Left ventricle myocardium inferior (tissue), 1 donor: ENCODE results near the gene MPST. TPM values are rescaled to one million over a fixed set of nuclear protein-coding genes. Genes with fewer than 3 reads are reported as not detected.

Experiments
- DNase-seq: peaks from one replicate; pipeline ENCODE4 v3.0.0-alpha.2; 2020
- H3K27ac ChIP-seq: fragments of 200-600 bp; replicated peaks from 2 replicates; pipeline ENCODE4 v1.8.0; 2021
- H3K27me3 ChIP-seq: fragments of 200-600 bp; 2 replicates; pipeline ENCODE4 v1.8.0; 2021; ENCODE audit warnings: low read depth
- H3K36me3 ChIP-seq: fragments of 200-600 bp; 2 replicates; pipeline ENCODE4 v1.8.0; 2021
- H3K4me1 ChIP-seq: fragments of 200-600 bp; 2 replicates; pipeline ENCODE4 v1.8.0; 2021
- H3K4me3 ChIP-seq: fragments of 200-600 bp; 2 replicates; pipeline ENCODE4 v1.8.0; 2021; ENCODE audit warnings: mild to moderate bottlenecking, moderate library complexity
- H3K9me3 ChIP-seq: fragments of 200-600 bp; replicated peaks from 2 replicates; pipeline ENCODE4 v1.8.0; 2021
- CTCF ChIP-seq: fragments of 200-600 bp; IDR thresholded peaks from 2 replicates; pipeline ENCODE4 v1.8.0; 2021; ENCODE audit warnings: antibody characterized with exemption, mild to moderate bottlenecking, borderline replicate concordance
- intact Hi-C: fragments of 100-400 bp; cut with micrococcal nuclease; formaldehyde crosslinking; loops from one replicate; pipeline ENCODE4 v1.11.0; 2022
- total RNA-seq: library from RNA; stranded (reverse); fragmentation: NEBNext Ultra II Directional; extraction: Animal tissue kit (Norgen Biotek cat#: 25700); gene quantifications from one replicate; pipeline ENCODE4 v1.2.1, GENCODE V29; 2021
- donor health status: DM: no; HTN: yes; CAD: no; lungs with severe emphysema.

The MPST gene
- total RNA-seq, 1 donor from 2014 or later: 58.3 TPM

- Histone ChIP-seq H3K27me3 (no peaks in the 10 kb centered on the region), H3K27ac (peak overlapping the region; percentile 71), H3K36me3 (peaks cover 3% of the 10 kb centered on the region), H3K4me1 (peaks cover 76% of the 10 kb centered on the region), H3K4me3 (no peak overlapping the region), H3K9me3 (no peaks in the 10 kb centered on the region)
- intact Hi-C loops: no loop called here
- peak; percentile 55 for DNase-seq
- no peak for TF ChIP-seq CTCF
These were observed 7.2 kb upstream of the MPST start for GRCh38 chr22:37012262-37012904.

GRCh38 chr22:37012956-37013355, 6.6 kb upstream of the MPST start:
- no peaks in the 10 kb centered on the region for H3K9me3 ChIP-seq
- DNase-seq: no peak
- no peak overlapping the region for H3K4me3 ChIP-seq
- H3K36me3 ChIP-seq: peaks cover 3% of the 10 kb centered on the region
- H3K4me1 ChIP-seq: peaks cover 76% of the 10 kb centered on the region
- H3K27ac ChIP-seq: peak overlapping the region; percentile 71
- no peak for TF ChIP-seq CTCF
- intact Hi-C loops: no loop called here
- no peaks in the 10 kb centered on the region for H3K27me3 ChIP-seq

- TF ChIP-seq CTCF: no peak
- intact Hi-C loops: no loop called here
- peaks cover 3% of the 10 kb centered on the region for H3K36me3 ChIP-seq
- H3K27ac ChIP-seq: no peak overlapping the region
- no peaks in the 10 kb centered on the region for H3K9me3 ChIP-seq
- H3K27me3 ChIP-seq: no peaks in the 10 kb centered on the region
- DNase-seq: no peak
- no peak overlapping the region for H3K4me3 ChIP-seq
- H3K4me1 ChIP-seq: peaks cover 78% of the 10 kb centered on the region
These were observed 5.1 kb upstream of the MPST start for GRCh38 chr22:37014415-37014806.

GRCh38 chr22:37014835-37015586, 4.5 kb upstream of the MPST start:
- no peak overlapping the region for H3K4me3 ChIP-seq
- DNase-seq: no peak
- H3K4me1 ChIP-seq: peaks cover 83% of the 10 kb centered on the region
- no peaks in the 10 kb centered on the region for H3K9me3 ChIP-seq
- no peaks in the 10 kb centered on the region for H3K27me3 ChIP-seq
- H3K36me3 ChIP-seq: peaks cover 3% of the 10 kb centered on the region
- no peak for TF ChIP-seq CTCF
- intact Hi-C loops: no loop called here
- no peak overlapping the region for H3K27ac ChIP-seq

GRCh38 chr22:37015587-37015878, 4.0 kb upstream of the MPST start:
- Histone ChIP-seq H3K9me3 (no peaks in the 10 kb centered on the region), H3K4me3 (no peak overlapping the region), H3K4me1 (peaks cover 85% of the 10 kb centered on the region), H3K27ac (no peak overlapping the region), H3K27me3 (no peaks in the 10 kb centered on the region), H3K36me3 (peaks cover 3% of the 10 kb centered on the region)
- TF ChIP-seq CTCF: no peak
- intact Hi-C loops: no loop called here
- no peak for DNase-seq
